ENCODE data around the gene AUP1. TPM values are rescaled to one million over a fixed set of nuclear protein-coding genes. Genes with fewer than 3 reads are reported as not detected.

Gene AUP1
- total and polyA plus RNA-seq, 9 of the 15 experiments (the other 6 are each of a cell fraction or from before 2014, with no cell fraction given), result 70.7 to 245 (median 165) TPM

DNA sequence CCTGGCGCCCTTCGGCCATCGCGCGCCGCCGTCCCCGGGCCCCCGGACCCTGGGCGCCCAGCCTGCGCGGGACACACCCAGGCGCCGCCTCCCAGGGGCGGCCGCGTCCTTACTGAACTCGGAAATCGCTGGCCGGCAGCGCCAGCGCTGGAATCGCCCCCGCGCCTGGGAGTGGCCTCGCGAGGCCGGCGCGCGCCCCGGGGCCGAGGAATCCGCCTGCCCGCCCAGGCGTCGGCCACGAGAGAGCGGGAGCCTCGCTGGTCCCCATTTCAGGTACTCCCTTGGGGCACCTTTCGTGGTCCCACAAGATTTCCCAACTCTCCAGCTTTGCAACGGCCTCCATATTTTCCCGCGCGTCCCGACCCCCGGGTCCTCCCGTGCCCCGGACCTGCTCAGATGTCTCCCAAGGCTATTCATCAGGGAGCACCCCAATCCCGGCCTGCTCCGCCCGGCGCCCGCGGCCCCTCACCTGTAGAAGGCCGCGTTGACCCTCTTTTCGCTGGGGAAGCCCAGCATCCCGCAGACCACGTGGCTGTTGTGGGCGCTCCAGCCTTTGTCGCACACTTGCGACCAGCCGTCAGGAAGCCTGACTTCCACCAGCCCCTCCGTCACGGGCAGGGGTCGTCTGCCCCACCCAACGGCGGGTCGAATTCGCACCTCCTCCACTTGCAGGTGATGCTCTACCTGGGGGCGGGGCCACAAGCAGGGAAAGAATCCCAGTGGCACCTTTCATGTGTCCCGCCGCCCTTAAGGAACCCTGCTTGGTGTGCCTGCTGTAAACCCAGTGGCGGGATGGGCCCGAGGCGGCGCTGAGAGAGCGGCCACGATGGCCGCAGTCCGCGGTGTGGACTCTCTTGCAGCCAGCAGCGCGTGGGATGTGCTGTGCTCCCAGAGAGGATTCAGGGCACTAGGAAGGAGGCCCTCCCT is 19.7 kb upstream of the AUP1 start (continued):
- TF ChIP-seq, protein P1, sequence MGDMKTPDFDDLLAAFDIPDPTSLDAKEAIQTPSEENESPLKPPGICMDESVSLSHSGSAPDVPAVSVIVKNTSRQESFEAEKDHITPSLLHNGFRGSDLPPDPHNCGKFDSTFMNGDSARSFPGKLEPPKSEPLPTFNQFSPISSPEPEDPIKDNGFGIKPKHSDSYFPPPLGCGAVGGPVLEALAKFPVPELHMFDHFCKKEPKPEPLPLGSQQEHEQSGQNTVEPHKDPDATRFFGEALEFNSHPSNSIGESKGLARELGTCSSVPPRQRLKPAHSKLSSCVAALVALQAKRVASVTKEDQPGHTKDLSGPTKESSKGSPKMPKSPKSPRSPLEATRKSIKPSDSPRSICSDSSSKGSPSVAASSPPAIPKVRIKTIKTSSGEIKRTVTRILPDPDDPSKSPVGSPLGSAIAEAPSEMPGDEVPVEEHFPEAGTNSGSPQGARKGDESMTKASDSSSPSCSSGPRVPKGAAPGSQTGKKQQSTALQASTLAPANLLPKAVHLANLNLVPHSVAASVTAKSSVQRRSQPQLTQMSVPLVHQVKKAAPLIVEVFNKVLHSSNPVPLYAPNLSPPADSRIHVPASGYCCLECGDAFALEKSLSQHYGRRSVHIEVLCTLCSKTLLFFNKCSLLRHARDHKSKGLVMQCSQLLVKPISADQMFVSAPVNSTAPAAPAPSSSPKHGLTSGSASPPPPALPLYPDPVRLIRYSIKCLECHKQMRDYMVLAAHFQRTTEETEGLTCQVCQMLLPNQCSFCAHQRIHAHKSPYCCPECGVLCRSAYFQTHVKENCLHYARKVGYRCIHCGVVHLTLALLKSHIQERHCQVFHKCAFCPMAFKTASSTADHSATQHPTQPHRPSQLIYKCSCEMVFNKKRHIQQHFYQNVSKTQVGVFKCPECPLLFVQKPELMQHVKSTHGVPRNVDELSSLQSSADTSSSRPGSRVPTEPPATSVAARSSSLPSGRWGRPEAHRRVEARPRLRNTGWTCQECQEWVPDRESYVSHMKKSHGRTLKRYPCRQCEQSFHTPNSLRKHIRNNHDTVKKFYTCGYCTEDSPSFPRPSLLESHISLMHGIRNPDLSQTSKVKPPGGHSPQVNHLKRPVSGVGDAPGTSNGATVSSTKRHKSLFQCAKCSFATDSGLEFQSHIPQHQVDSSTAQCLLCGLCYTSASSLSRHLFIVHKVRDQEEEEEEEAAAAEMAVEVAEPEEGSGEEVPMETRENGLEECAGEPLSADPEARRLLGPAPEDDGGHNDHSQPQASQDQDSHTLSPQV (IDR thresholded peaks at IDR 0.05), result peak; percentile 80
- TF ChIP-seq EP300 (IDR thresholded peaks at IDR 0.05; ENCODE audit: low read length) (peak; percentile 2; the same call in 1 of the 2 replicates), PRPF4 (IDR thresholded peaks at IDR 0.05; ENCODE audit: insufficient read depth, low read depth, low read length, poor library complexity, severe bottlenecking) (no peak), RBBP5 (IDR thresholded peaks at IDR 0.05; ENCODE audit: borderline replicate concordance, insufficient read depth, low read length, poor library complexity, severe bottlenecking) (peak; percentile 1), TCF7L2 (IDR thresholded peaks at IDR 0.05; ENCODE audit: low read depth, low read length) (no peak), ZNF143 (CRISPR knock-in tag; IDR thresholded peaks at IDR 0.05) (no peak), CTBP1 (IDR thresholded peaks at IDR 0.05; ENCODE audit: borderline replicate concordance) (peak; percentile 87), IFI16 (CRISPR knock-in tag; IDR thresholded peaks at IDR 0.05) (no peak), PHF21A (IDR thresholded peaks at IDR 0.05; ENCODE audit: borderline replicate concordance, low read depth) (no peak), ZNF174 (CRISPR knock-in tag; IDR thresholded peaks at IDR 0.05) (no peak), NEUROD1 (IDR thresholded peaks at IDR 0.05; ENCODE audit: borderline replicate concordance, low read depth, low read length, partially characterized antibody) (peak; percentile 16), PML (IDR thresholded peaks at IDR 0.05; ENCODE audit: low read length) (no peak; the same call in 1 of the 2 replicates), SRSF7 (optimal IDR thresholded peaks at IDR 0.05; ENCODE audit: low read depth, low read length) (no peak), ZNF830 (CRISPR knock-in tag; IDR thresholded peaks at IDR 0.05) (no peak), ZNF561 (CRISPR knock-in tag; conservative IDR thresholded peaks at IDR 0.05) (no peak), SLC30A9 (CRISPR knock-in tag; IDR thresholded peaks at IDR 0.05) (no peak), NFXL1 (CRISPR knock-in tag; IDR thresholded peaks at IDR 0.05) (no peak), POLR2A (conservative IDR thresholded peaks at IDR 0.05) (peak; percentile 69; the same call in 1 of the 2 replicates), SIRT6 (IDR thresholded peaks at IDR 0.05; ENCODE audit: low read depth, low read length) (no peak)
- TF ChIP-seq, protein P2, sequence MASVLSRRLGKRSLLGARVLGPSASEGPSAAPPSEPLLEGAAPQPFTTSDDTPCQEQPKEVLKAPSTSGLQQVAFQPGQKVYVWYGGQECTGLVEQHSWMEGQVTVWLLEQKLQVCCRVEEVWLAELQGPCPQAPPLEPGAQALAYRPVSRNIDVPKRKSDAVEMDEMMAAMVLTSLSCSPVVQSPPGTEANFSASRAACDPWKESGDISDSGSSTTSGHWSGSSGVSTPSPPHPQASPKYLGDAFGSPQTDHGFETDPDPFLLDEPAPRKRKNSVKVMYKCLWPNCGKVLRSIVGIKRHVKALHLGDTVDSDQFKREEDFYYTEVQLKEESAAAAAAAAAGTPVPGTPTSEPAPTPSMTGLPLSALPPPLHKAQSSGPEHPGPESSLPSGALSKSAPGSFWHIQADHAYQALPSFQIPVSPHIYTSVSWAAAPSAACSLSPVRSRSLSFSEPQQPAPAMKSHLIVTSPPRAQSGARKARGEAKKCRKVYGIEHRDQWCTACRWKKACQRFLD (CRISPR knock-in tag; IDR thresholded peaks at IDR 0.05), result no peak
- TF ChIP-seq, protein P3, sequence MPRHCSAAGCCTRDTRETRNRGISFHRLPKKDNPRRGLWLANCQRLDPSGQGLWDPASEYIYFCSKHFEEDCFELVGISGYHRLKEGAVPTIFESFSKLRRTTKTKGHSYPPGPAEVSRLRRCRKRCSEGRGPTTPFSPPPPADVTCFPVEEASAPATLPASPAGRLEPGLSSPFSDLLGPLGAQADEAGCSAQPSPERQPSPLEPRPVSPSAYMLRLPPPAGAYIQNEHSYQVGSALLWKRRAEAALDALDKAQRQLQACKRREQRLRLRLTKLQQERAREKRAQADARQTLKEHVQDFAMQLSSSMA (CRISPR knock-in tag; IDR thresholded peaks at IDR 0.05), result no peak

Data from K562 (cell line).